GM18867 (cell line): Measurements from ENCODE around the gene NSUN2.
"Not testable (repeated sequence)": the region's sequence is repeated elsewhere in the genome, so short reads cannot be mapped to it uniquely, and the experiment has no call there.

Source experiments
- ATAC-seq: cut with Tn5 transposase; IDR thresholded peaks from one replicate; pipeline ENCODE4 v1.9.1; 2021; ENCODE audit warnings: mild to moderate bottlenecking, moderate library complexity; ENCODE audit not compliant: unreplicated experiment

Gene NSUN2

DNA sequence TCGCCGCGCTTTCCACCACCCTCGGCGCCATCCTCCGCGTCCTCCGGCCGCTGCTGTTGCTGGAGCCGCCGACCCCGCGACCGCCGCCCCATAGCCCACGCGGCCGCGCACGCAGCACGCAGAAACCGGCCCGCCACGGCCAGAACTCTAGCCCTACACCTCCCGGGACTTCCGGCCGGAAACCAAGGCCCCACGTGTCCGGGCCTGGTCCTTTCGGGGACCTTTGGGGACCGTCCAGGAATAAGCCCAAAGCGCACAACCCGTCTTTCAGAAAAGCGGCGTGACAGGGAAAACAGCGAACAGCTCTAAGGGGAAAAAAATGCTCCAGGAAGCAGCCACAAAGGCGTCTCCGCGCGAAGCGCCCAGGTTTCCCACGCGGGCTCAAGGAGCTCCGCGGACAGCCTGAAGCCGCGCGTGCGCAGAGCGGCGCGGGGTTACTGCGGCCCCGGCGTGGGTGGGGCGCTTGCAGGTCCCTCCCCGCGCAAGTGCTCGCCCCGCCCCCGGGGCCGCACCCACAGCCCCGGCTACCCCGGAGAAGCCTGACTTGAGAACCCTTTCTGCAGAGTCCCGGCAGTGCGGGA, at the start of gene NSUN2, which contains the start of gene SRD5A1:
Gene NSUN2, minus strand, starts transcription at position 157 of the 581 bp plus-strand sequence. Its CDS starts 65 bp downstream, at position 92.
Gene SRD5A1, plus strand, starts transcription at position 553 of the 581 bp plus-strand sequence. CDS start 137 bp downstream, outside the sequence.
- peak; percentile 88 for ATAC-seq

DNA sequence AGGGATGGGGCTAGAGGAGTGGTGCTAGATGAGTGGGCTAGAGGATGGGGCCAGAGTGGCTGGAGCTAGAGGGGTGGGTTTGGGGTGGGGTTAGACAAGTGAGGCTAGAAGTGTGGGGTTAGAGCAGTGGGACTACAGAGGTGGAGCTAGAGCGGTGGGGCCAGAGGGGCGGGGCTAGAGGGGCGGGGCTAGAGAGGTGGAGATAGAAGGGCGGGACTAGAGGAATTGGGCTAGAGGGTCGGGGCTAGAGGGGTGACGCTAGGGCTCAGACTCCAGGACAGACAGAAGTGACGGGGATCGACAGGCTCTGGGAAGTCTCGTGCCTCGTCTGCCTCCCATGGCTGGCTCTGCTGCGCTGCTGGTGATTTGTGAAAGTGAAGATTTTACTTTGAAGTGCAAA, 49.4 kb upstream of the NSUN2 start:
- ATAC-seq: no peak

DNA sequence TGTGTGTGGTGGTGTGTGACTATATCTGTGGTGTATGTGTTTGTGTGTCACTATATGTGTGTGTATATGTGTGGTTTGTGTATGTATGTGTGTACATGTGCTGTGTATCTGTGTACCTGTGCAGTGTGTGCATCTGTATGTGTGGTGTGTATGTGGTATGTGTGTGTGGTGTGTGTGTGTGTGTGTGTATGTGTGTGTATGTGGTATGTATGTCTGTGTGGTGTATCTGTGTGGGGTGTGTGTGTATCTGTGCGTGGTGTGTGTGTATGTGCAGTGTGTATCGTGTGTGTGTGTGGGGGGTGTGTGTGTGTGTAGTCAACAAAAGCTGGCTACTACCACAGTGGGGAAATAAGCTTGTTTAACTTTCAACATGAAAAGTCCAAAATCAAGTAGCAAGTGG, 48.8 kb upstream of the NSUN2 start:
- no peak for ATAC-seq

DNA sequence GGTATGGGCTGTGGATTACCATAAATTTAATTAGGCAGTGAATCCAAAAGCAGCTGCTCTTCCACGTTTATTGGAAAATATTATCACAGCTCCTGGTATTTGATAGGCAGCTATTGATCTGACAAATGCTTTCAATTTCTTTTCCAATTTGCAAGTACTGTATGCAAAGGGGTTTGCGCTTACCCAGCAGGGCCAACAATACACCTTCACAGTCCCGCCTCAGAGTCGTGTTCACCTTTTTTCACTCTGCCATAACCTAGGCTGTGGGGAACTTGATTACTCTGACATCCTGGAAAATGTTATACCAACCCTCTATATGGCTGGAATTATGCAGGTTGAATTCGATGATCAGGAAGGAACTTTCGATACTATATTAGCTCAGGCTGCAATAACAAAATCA, 48.1 kb upstream of the NSUN2 start:
- no peak for ATAC-seq

DNA sequence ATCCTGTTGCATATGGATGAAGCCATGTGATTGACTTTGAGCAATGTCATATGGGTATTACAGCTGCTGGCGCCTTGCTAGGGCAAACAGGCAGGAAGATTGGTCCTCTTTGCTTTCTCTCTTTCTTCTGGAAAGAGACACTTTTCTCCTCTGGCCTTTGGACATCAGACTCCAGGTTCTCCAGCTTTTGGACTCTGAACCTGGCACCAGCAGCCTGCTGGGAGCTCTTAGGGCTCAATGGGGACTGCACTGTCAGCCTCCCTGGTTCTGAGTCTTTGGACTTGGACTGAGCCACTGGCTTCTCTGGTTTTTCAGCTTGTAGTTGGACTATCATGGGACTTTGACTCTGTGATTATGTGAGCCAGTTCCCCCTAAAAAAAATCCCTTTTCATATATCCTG, 45.5 kb upstream of the NSUN2 start:
- no peak for ATAC-seq

DNA sequence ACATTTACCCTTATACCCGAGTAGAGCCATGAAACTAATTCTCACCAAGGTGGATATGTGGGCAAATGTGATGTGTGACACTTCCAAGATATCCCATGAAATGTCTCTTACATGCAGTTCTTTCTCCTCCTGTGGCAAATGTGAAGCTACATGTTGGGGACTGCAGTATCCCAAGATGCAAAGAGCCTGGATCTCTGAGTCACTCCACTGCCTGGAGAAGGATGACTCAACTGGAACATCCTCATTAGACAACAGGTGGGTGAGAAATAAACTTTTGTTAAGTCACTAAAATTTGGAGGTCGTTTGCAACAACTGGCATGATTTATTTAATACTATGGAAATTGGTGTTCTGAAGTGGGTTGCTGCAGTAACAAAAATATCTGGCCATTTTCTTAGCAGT, 43.9 kb upstream of the NSUN2 start:
- ATAC-seq: no peak

DNA sequence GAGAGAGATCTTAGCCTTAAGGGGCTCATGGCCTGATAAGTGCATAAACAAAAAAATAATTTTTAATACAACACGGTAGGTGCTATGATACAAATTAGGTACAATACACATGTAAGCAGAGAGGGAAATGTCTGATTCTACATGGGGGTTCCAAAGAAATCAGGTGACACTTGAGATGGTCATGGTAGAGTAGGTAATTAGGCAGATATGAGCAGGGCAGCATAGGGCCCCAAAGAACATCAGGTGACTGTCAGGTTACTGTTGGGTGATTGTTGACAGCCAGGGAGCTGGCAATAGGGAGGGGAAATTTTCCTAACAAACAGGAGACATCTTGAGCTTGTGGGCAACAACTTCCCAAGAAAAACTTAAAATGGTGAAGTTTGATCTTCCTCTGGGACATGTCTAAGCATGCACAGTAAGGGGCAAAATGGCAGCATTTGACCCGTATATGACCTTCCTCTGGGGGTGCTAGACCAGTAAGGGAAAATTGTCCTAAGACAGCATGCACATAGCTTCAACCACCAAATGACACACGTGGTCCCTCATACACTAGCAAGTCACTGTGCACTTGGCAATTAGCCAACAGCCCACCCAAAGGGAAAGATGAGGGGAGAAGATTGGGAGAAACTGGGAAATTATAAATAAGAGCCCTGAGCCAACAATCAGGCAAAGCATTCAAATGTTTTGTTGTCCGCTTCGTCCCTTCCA, 43.1 kb upstream of the NSUN2 start:
- ATAC-seq: no peak

DNA sequence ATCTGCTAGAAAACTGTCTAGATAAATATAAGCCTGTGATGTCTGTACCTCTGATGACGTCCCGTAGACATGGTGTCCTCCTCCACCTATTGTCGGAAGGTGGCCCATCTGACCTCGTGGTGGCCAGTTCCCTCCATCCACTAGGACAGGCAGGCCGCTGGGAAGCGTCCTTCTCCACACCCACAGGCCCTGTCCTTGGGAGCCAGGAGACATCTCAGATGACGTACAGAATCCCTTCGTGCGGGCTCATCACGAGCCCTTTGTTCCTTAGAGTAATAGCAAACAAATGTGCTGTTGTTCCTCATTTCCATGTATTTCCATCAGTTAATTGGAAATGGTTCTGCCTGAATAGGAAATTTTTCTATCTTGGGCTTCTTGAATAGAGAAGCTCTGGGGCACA, 42.0 kb upstream of the NSUN2 start:
- ATAC-seq: no peak

DNA sequence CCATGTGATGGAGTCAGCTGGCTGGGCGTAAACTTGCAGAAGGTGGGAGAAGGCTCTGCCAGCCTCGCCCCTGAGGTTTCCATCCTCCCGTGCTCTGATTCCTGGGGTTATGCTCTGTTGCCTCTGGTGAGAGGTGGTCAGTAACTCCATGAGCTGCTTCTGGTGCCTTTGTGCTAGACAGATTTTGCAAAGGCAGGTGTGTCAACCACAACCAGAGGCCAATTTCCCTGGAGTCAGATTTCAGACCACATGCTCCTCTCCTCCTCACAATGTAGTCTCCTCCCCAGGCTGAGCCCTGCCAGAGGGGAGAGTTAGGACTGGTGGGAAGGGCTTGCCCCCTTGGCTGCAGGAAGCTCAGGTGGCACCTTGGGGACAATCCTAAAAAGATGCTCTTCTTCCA, 41.6 kb upstream of the NSUN2 start:
- no peak for ATAC-seq

DNA sequence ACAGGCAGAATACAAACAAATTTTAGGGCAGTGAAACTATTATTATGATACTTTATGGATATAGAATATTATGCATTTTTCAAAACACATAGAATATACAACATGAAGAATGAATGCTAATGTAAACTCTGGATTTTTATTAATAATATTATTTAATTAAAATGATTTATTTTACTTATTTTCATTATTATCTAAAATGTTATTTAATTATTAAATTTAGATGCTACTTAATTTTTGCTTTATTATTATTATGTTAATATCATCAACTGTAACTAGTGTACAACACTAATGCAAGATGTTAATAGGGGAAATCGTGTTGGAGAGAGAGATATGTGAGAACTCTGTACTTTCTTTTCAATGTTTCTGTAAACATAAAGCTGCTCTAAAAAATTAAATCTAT, 41.1 kb upstream of the NSUN2 start:
- no peak for ATAC-seq

DNA sequence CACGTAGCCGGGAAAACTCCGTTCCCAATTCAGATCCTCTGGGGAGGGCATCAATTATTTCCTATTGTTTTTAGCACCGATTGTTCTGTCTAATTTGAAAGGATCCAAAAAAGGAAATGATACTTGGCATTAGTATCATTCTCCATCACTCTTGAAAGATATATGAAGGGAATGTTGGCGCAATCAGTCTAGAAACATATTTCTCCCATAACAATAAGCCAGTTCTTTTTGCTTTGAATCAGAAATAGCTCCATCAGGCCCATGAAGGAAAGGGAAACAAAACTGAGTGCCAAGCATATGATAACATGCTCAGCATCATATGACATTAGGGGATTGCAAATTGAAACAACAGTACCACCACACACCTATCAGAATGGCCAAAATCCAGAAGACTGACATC, 40.2 kb upstream of the NSUN2 start:
- ATAC-seq: no peak

DNA sequence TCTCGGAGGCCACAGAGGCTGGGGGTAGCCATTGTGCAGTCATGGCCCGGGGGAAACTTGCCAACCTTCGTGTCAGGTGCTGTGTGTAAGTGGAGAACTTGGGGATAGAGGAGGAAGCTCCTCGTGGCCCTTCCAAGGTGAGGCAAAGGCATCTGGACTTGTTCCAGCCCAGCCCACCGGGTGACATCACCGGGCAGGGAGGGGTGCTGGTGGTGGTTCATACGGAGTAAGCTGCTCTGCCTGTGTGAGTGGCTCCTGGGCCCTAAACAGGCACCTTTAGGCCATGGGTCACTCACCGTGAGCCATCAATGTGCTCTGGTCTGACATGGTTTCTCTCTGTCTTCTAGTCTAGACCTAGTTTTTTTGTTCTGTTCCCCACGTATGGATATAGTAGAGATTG, 35.9 kb upstream of the NSUN2 start:
- ATAC-seq: not testable (repeated sequence)

DNA sequence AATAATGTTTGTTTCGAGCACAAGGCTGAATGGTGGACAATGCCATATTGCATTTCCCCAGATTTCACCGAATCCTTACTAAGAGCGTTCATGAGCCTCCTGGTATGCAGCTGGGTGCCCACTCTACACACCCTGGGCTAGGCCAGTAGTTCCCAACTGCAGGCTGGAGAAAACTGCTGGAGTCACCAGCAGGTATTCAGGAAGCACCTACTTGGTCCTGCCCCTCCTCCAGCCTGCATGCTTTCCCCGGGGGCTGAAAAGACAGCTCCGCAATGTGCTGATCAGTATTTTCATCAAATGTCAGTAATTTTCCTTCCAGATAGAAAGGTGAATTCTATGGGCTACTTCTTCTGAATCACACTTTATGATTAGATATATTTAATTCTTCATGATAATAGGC, 34.8 kb upstream of the NSUN2 start:
- no peak for ATAC-seq

DNA sequence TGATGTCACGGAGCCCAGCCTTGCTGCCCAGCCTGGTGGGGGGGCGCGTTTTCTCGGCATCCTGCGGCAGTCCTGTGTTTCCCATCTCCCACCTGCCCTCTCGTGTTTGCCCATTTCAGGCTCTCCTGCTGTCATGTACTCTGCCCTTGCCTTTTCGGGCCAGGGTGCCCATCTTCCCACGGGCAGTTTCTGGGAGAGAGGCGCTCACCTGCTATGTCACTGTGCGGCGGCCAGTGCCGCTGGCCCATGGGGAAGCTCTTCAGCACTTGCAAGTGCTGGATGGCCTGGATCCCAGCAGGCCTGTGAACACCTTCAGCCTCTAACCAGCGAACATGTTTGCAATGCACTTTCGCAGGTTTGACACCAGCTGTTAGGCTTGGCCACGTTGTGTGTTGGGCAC, 33.9 kb upstream of the NSUN2 start:
- ATAC-seq: no peak

DNA sequence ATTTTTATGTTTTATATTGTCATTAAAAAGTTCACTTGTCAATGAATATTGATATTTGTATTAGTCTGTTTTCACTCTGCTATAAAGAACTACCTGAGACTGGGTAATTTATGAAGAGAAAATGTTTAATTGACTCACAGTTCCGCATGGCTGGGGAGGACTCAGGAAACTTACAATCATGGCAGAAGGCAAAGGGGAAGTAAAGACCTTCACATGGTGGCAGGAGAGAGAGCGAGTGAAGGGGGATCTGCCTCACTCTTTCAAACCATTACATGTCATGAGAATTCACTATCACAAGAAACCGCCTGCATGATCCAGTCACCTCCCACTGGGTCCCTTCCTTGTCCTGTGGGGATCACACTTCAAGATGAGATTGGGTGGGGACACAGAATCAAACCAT, 27.8 kb upstream of the NSUN2 start:
- ATAC-seq: peak; percentile 47

DNA sequence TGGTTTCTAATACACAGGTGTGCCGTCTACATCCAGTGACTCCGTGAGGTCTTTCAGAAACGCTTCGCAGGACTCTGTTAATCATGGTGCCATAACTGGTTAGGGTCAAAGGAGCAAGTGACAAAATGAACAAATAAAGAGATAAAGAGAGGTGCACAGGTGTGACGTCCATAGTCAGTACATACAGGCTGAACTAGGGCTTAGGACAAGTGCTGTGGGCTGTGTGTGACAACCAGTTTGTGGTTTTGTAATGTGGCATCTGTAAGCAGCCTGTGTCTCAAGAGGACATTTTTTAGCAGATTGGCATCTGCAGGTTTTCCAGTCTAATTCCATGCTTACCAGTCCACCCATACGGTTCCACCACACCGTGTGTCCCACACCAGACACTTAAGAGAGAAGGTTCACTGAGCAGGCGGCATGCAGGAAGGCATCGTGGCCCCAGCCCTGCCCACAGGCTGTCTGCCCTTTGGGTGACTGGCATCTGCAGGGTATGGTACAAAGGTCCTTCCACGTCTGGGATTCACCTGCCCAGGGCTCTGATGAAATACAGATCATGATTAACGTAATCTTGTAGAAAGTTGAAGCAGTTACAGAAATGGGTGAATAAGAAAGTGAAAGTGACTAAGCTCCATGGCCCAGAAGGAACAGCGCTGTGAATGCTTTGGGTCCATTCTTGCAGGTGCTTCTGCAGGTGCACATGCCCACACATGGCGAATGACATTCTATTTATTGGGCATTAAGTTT, 27.3 kb upstream of the NSUN2 start:
- ATAC-seq: peak; percentile 89

DNA sequence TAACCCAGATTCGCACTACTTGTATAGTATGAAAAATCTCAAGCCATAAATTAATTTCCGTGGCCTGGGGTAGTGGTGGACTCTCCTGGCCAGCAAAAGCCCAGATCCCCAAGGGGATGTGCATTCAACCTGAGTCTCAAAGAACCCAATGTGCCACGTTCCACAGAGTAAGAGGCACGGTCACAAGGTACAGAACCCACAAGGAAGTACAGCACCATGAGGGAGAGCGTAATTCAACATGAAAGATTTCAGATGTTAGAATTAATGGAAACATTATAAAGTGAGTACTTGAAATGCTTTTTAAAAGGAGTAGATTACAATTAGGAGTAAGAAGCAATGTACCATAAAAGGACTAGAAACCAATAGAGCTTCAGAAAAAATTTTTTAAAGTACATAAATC, 23.8 kb upstream of the NSUN2 start:
- ATAC-seq: no peak

DNA sequence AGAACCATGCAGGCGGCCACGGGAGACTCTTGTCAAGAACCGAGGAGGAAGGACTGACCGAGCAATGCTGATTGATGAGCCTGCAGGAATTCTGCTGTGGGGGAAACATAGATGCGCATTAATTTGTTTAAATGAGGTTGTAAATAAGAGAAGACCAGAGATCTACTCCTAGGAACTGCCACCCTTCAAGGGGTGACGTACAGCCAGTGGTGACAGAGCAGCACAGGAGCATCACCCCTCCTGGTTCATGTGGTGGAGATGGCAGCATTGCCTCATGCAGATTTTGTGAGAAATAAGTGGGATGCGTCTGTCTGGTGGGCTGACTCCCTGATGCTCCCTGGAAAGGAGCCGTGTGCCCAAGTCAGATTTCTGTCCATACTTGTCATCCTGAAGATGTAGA, 22.6 kb upstream of the NSUN2 start:
- ATAC-seq: no peak

DNA sequence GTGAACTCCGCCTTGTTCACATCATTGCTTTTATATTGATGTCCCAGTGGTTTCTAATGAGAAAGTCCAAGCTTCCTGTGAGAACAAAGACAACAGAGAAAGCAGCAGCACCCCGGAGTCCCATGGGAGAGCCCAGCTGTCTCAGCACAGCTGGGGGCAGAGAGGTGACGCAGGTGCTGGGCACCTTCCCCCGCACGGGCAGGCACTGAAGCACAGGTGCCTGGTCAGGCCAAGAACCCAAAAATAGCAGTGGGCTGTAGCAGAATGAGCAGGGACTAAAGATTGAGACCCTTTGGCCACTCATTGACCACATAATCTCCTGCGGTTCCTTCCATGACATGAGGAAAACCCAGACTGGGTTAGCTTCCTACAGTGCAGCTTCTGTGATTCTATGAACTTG, 19.2 kb upstream of the NSUN2 start:
- peak; percentile 95 for ATAC-seq

DNA sequence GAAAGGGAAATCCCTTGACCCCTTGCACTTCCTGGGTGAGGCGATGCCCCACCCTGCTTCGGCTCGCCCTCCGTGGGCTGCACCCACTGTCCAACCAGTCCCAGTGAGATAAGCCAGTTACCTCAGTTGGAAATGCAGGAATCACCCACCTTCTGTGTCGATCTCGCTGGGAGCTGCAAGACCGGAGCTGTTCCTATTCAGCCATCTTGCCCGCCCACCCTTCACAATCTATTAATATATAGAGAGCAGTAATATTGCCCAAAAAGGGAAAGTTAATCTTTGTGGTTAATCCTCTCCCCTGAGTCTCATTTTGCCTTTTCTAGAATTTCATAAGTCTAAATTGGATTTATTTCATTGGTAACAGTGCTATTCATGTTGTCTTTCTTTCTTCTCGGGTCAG, 16.8 kb upstream of the NSUN2 start:
- ATAC-seq: no peak

DNA sequence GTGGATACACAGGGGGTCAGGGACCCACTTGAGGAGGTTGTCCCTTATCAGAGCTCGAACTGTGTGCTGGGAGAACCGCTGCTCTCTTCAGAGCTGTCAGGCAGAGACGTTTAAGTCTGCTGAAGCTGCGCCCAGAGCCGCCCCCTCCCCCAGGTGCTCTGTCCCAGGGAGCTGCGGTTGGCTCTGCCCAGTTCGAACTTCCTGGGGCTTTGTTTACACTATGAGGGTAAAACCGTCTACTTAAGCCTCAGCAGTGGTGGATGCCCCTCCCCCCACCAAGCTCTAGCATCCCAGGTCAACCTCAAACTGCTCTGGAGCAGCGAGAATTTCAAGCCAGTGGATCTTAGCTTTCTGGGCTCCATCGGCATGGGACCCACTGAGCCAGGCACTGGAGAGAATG, 16.3 kb upstream of the NSUN2 start:
- ATAC-seq: no peak
